ENCODE measurements around the gene TTLL8.

DNA sequence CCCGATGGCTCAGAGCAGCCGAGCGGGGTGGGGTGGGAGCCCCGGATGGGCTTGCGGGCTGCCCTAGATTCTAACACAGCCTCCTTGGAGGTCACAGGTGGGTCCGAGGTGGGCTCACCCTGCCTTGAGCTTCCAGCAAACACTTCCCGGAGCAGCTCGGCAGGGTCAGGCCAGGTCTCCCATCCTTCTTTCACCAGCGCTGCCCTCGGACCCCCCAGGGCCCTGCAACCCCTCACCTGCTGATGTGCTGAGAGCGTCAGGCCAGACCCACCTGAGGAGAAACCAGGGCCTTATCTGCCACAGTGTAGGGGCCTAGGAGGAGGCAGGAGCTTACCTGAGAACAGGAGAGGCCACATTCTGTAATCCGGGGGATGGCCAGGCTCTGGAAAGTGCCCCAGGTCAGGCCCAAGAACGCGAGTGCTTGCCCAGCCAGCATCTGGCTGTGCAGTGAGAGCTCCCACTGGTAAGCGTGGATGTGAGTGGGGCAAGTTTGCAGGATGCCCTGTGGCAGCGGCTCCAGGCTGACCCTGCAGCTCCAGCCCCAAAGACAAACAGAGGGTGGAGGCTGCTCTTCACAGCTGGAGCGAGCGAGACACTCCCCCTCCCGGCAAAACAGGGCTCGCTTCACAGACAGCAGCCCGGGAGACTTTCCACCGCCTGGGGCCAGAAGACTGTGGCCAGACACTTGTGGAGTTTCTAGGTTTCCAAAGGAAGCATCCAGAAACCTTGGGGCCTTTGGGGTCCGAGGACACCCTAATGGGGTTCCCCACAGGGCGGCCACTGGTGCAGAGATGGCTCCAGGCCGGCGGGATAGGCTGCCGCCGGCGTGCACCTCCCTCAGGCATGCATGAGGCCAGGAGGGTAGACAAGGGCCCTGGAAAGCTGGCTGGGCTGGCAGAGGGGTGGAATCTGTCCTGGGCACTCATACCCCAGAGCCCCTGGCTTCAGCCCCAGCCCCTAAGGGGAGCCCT is 45.6 kb downstream of the TTLL8 start, which contains the start of gene IL17REL:
- TF ChIP-seq, protein P1, sequence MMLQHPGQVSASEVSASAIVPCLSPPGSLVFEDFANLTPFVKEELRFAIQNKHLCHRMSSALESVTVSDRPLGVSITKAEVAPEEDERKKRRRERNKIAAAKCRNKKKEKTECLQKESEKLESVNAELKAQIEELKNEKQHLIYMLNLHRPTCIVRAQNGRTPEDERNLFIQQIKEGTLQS (IDR thresholded peaks at IDR 0.05) = no peak
- TF ChIP-seq, protein P2, sequence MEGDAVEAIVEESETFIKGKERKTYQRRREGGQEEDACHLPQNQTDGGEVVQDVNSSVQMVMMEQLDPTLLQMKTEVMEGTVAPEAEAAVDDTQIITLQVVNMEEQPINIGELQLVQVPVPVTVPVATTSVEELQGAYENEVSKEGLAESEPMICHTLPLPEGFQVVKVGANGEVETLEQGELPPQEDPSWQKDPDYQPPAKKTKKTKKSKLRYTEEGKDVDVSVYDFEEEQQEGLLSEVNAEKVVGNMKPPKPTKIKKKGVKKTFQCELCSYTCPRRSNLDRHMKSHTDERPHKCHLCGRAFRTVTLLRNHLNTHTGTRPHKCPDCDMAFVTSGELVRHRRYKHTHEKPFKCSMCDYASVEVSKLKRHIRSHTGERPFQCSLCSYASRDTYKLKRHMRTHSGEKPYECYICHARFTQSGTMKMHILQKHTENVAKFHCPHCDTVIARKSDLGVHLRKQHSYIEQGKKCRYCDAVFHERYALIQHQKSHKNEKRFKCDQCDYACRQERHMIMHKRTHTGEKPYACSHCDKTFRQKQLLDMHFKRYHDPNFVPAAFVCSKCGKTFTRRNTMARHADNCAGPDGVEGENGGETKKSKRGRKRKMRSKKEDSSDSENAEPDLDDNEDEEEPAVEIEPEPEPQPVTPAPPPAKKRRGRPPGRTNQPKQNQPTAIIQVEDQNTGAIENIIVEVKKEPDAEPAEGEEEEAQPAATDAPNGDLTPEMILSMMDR (IDR thresholded peaks at IDR 0.05; ENCODE audit: low read depth, low read length, missing input control) = no peak
- no peak for TF ChIP-seq JUND (IDR thresholded peaks at IDR 0.05)
- no peak for TF ChIP-seq RAD21 (IDR thresholded peaks at IDR 0.05)
- TF ChIP-seq, protein P3, sequence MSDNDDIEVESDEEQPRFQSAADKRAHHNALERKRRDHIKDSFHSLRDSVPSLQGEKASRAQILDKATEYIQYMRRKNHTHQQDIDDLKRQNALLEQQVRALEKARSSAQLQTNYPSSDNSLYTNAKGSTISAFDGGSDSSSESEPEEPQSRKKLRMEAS (IDR thresholded peaks at IDR 0.05) = no peak
- TF ChIP-seq TAF1 (conservative IDR thresholded peaks at IDR 0.05) = no peak
- TF ChIP-seq, protein P4, sequence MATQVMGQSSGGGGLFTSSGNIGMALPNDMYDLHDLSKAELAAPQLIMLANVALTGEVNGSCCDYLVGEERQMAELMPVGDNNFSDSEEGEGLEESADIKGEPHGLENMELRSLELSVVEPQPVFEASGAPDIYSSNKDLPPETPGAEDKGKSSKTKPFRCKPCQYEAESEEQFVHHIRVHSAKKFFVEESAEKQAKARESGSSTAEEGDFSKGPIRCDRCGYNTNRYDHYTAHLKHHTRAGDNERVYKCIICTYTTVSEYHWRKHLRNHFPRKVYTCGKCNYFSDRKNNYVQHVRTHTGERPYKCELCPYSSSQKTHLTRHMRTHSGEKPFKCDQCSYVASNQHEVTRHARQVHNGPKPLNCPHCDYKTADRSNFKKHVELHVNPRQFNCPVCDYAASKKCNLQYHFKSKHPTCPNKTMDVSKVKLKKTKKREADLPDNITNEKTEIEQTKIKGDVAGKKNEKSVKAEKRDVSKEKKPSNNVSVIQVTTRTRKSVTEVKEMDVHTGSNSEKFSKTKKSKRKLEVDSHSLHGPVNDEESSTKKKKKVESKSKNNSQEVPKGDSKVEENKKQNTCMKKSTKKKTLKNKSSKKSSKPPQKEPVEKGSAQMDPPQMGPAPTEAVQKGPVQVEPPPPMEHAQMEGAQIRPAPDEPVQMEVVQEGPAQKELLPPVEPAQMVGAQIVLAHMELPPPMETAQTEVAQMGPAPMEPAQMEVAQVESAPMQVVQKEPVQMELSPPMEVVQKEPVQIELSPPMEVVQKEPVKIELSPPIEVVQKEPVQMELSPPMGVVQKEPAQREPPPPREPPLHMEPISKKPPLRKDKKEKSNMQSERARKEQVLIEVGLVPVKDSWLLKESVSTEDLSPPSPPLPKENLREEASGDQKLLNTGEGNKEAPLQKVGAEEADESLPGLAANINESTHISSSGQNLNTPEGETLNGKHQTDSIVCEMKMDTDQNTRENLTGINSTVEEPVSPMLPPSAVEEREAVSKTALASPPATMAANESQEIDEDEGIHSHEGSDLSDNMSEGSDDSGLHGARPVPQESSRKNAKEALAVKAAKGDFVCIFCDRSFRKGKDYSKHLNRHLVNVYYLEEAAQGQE (IDR thresholded peaks at IDR 0.05) = no peak
- TF ChIP-seq YY1 (IDR thresholded peaks at IDR 0.05) = no peak
- TF ChIP-seq, protein P5, sequence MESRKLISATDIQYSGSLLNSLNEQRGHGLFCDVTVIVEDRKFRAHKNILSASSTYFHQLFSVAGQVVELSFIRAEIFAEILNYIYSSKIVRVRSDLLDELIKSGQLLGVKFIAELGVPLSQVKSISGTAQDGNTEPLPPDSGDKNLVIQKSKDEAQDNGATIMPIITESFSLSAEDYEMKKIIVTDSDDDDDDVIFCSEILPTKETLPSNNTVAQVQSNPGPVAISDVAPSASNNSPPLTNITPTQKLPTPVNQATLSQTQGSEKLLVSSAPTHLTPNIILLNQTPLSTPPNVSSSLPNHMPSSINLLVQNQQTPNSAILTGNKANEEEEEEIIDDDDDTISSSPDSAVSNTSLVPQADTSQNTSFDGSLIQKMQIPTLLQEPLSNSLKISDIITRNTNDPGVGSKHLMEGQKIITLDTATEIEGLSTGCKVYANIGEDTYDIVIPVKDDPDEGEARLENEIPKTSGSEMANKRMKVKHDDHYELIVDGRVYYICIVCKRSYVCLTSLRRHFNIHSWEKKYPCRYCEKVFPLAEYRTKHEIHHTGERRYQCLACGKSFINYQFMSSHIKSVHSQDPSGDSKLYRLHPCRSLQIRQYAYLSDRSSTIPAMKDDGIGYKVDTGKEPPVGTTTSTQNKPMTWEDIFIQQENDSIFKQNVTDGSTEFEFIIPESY (IDR thresholded peaks at IDR 0.05) = no peak
- no peak for TF ChIP-seq SP1 (IDR thresholded peaks at IDR 0.05)
- TF ChIP-seq EGR1 (IDR thresholded peaks at IDR 0.05; ENCODE audit: low read depth in 2 of 2) = no peak
- TF ChIP-seq HNF4G (IDR thresholded peaks at IDR 0.05) = no peak
